Measurements from ENCODE around the gene FRZB.
"Not testable (repeated sequence)": the region's sequence is repeated elsewhere in the genome, so short reads cannot be mapped to it uniquely, and the experiment has no call there.

FRZB gene

GRCh38 chr2:182890773-182891378, 24.4 kb upstream of the FRZB start:
- no peak overlapping the region for H3K27ac ChIP-seq (ENCODE audit: low read depth, low read length)
- H3K9ac ChIP-seq (ENCODE audit: low read depth, low read length), result no peak overlapping the region
- no peaks in the 10 kb centered on the region for H3K27me3 ChIP-seq (ENCODE audit: insufficient read depth, low read length)
- H3K4me1 ChIP-seq (ENCODE audit: insufficient read depth, low read length), result no peaks in the 10 kb centered on the region
- no peaks in the 10 kb centered on the region for H3K36me3 ChIP-seq (ENCODE audit: insufficient read depth, low read length)
- H3K9me3 ChIP-seq (ENCODE audit: insufficient read depth, low read depth, low read length), result 0 out of 2 replicates have a peak, but pooled peaks cover 3% of the 10 kb centered on the region
- H3K4me3 ChIP-seq (ENCODE audit: low read length), result no peak overlapping the region
- WGBS, result 87% methylated on average over 2 of the region's 3 CpGs

- Histone ChIP-seq H3K4me3 (ENCODE audit: low read length) (no peak overlapping the region), H3K9ac (ENCODE audit: low read depth, low read length) (no peak overlapping the region), H3K27ac (ENCODE audit: low read depth, low read length) (no peak overlapping the region), H3K4me1 (ENCODE audit: insufficient read depth, low read length) (no peaks in the 10 kb centered on the region), H3K36me3 (ENCODE audit: insufficient read depth, low read length) (no peaks in the 10 kb centered on the region), H3K9me3 (ENCODE audit: insufficient read depth, low read depth, low read length) (0 out of 2 replicates have a peak, but pooled peaks cover 3% of the 10 kb centered on the region), H3K27me3 (ENCODE audit: insufficient read depth, low read length) (no peaks in the 10 kb centered on the region)
- 95% methylated on average over 6 of the region's 7 CpGs for WGBS
Measured at GRCh38 chr2:182890305-182890704, 23.9 kb upstream of the FRZB start.

- 92% methylated on average over 2 of the region's 4 CpGs for WGBS
- no peaks in the 10 kb centered on the region for H3K36me3 ChIP-seq (ENCODE audit: insufficient read depth, low read length)
- no peak overlapping the region for H3K27ac ChIP-seq (ENCODE audit: low read depth, low read length)
- H3K4me3 ChIP-seq (ENCODE audit: low read length), result no peak overlapping the region
- H3K9me3 ChIP-seq (ENCODE audit: insufficient read depth, low read depth, low read length), result no peaks in the 10 kb centered on the region
- no peak overlapping the region for H3K9ac ChIP-seq (ENCODE audit: low read depth, low read length)
- no peaks in the 10 kb centered on the region for H3K4me1 ChIP-seq (ENCODE audit: insufficient read depth, low read length)
- no peaks in the 10 kb centered on the region for H3K27me3 ChIP-seq (ENCODE audit: insufficient read depth, low read length)
Measured at GRCh38 chr2:182887753-182888415, 21.4 kb upstream of the FRZB start.

DNA sequence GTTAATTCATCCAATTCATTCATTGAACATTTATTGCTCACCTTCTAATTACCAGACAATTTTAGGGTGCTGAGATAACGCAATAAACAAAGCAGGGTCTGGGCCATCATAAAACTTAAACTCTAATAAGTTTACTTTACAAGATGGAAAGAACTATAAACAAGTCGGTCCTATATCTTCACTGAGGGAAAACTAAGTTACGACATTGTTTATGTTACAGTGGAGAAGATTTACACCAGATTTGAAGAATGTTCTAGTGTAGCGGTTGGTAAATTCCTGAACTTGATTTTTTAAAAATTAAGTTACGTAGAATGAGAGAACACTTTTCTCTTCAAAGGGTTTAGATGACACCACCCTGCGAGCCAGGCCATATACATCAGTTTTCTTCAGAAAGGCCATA, 20.7 kb upstream of the FRZB start:
- Histone ChIP-seq H3K27me3 (ENCODE audit: insufficient read depth, low read length) (no peaks in the 10 kb centered on the region), H3K9me3 (ENCODE audit: insufficient read depth, low read depth, low read length) (no peaks in the 10 kb centered on the region), H3K4me1 (ENCODE audit: insufficient read depth, low read length) (no peaks in the 10 kb centered on the region), H3K4me3 (ENCODE audit: low read length) (no peak overlapping the region), H3K36me3 (ENCODE audit: insufficient read depth, low read length) (no peaks in the 10 kb centered on the region), H3K27ac (ENCODE audit: low read depth, low read length) (no peak overlapping the region), H3K9ac (ENCODE audit: low read depth, low read length) (no peak overlapping the region)
- 97% methylated on average over 5 of the region's 6 CpGs for WGBS

GRCh38 chr2:182885771-182886170, 19.3 kb upstream of the FRZB start:
- H3K9ac ChIP-seq (ENCODE audit: low read depth, low read length), result no peak overlapping the region
- WGBS, result 94% methylated on average over 1 of the region's 1 CpG
- H3K4me1 ChIP-seq (ENCODE audit: insufficient read depth, low read length), result no peaks in the 10 kb centered on the region
- no peak overlapping the region for H3K27ac ChIP-seq (ENCODE audit: low read depth, low read length)
- H3K9me3 ChIP-seq (ENCODE audit: insufficient read depth, low read depth, low read length), result no peaks in the 10 kb centered on the region
- H3K27me3 ChIP-seq (ENCODE audit: insufficient read depth, low read length), result no peaks in the 10 kb centered on the region
- no peaks in the 10 kb centered on the region for H3K36me3 ChIP-seq (ENCODE audit: insufficient read depth, low read length)
- no peak overlapping the region for H3K4me3 ChIP-seq (ENCODE audit: low read length)

- H3K27me3 ChIP-seq (ENCODE audit: insufficient read depth, low read length), result no peaks in the 10 kb centered on the region
- H3K4me1 ChIP-seq (ENCODE audit: insufficient read depth, low read length), result no peaks in the 10 kb centered on the region
- no peak overlapping the region for H3K9ac ChIP-seq (ENCODE audit: low read depth, low read length)
- H3K36me3 ChIP-seq (ENCODE audit: insufficient read depth, low read length), result no peaks in the 10 kb centered on the region
- no peaks in the 10 kb centered on the region for H3K9me3 ChIP-seq (ENCODE audit: insufficient read depth, low read depth, low read length)
- no peak overlapping the region for H3K4me3 ChIP-seq (ENCODE audit: low read length)
- H3K27ac ChIP-seq (ENCODE audit: low read depth, low read length), result no peak overlapping the region
- WGBS, result 93% methylated on average over 2 of the region's 2 CpGs
Measured at GRCh38 chr2:182883451-182883850, 17.0 kb upstream of the FRZB start.

- not testable (repeated sequence) for H3K4me3 ChIP-seq (ENCODE audit: low read length); H3K9ac ChIP-seq (ENCODE audit: low read depth, low read length); H3K36me3 ChIP-seq (ENCODE audit: insufficient read depth, low read length); H3K27ac ChIP-seq (ENCODE audit: low read depth, low read length); H3K27me3 ChIP-seq (ENCODE audit: insufficient read depth, low read length); H3K4me1 ChIP-seq (ENCODE audit: insufficient read depth, low read length); H3K9me3 ChIP-seq (ENCODE audit: insufficient read depth, low read depth, low read length)
- 96% methylated on average over 1 of the region's 1 CpG for WGBS
Measured at GRCh38 chr2:182880100-182880499, 13.7 kb upstream of the FRZB start.

DNA sequence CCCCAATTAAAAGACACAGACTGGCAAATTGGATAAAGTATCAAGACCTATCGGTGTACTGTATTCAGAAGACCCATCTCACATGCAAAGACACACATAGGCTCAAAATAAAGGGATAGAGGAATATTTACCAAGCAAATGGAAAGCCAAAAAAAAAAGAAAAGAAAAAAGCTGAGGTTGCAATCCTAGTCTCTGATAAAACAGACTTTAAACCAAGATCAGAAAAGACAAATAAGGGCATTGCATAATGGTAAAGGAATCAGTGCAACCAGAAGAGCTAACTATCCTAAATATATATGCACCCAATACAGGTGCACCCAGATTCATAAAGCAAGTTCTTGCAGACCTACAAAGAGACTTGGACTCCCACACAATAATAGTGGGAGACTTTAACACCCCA, 10.2 kb upstream of the FRZB start:
- not testable (repeated sequence) for H3K36me3 ChIP-seq (ENCODE audit: insufficient read depth, low read length); H3K9ac ChIP-seq (ENCODE audit: low read depth, low read length); H3K27me3 ChIP-seq (ENCODE audit: insufficient read depth, low read length); H3K4me3 ChIP-seq (ENCODE audit: low read length); H3K27ac ChIP-seq (ENCODE audit: low read depth, low read length); H3K9me3 ChIP-seq (ENCODE audit: insufficient read depth, low read depth, low read length); H3K4me1 ChIP-seq (ENCODE audit: insufficient read depth, low read length)
- WGBS, result no CpG with 5 or more reads among the region's 1 CpG

- no peaks in the 10 kb centered on the region for H3K9me3 ChIP-seq (ENCODE audit: insufficient read depth, low read depth, low read length)
- WGBS, result 3% methylated on average over 1 of the region's 1 CpG
- H3K4me1 ChIP-seq (ENCODE audit: insufficient read depth, low read length), result peaks cover 19% of the 10 kb centered on the region
Measured at GRCh38 chr2:182870227-182870626, 3.8 kb upstream of the FRZB start.

DNA sequence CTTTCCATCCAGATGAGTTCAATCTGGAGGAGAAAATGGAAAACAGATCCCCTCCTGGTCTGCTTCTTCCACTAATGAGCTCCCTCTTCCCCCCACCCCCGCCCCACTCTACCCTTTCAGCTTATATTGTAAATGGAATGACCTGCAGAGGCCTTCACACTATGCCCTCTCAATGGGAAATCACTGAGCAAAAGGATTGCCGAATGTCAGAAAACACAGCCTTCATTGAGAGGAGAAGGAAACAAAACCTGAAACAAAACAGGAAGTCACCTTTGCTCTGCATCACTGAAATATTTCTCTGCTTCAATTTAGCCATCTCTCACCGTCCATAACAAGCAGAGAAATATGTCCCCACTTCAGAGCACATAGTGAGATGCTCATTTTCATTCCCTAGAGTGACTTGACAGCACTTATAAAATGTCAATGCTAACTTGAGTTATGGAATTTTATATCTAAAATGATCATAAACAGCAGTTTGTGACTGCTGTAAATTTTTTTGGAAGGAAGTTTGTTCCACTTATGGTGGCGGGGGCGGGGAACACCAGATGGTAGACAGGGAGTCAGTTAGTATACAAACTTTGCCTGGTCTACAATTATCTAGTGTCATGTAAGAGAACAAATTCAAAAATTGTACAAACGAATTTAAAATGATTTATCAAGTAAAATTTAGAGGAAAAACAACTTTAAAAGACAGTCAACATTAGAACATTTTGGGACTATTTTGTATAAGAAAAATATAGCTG, 1.8 kb upstream of the FRZB start:
- Histone ChIP-seq H3K4me3 (ENCODE audit: low read length) (peak overlapping the region; percentile 80), H3K9me3 (ENCODE audit: insufficient read depth, low read depth, low read length) (no peaks in the 10 kb centered on the region), H3K9ac (ENCODE audit: low read depth, low read length) (no peak overlapping the region), H3K36me3 (ENCODE audit: insufficient read depth, low read length) (no peaks in the 10 kb centered on the region), H3K27me3 (ENCODE audit: insufficient read depth, low read length) (peaks cover 39% of the 10 kb centered on the region), H3K27ac (ENCODE audit: low read depth, low read length) (peak overlapping the region; percentile 43; the same call in 1 of the 2 replicates), H3K4me1 (ENCODE audit: insufficient read depth, low read length) (peaks cover 20% of the 10 kb centered on the region)
- 47% methylated on average over 5 of the region's 6 CpGs for WGBS

More at GRCh38 chr2:182870227-182870626, 3.8 kb upstream of the FRZB start:
- Histone ChIP-seq H3K36me3 (ENCODE audit: insufficient read depth, low read length) (no peaks in the 10 kb centered on the region), H3K4me3 (ENCODE audit: low read length) (no peak overlapping the region), H3K9ac (ENCODE audit: low read depth, low read length) (no peak overlapping the region), H3K27ac (ENCODE audit: low read depth, low read length) (no peak overlapping the region), H3K27me3 (ENCODE audit: insufficient read depth, low read length) (peaks cover 24% of the 10 kb centered on the region)

DNA sequence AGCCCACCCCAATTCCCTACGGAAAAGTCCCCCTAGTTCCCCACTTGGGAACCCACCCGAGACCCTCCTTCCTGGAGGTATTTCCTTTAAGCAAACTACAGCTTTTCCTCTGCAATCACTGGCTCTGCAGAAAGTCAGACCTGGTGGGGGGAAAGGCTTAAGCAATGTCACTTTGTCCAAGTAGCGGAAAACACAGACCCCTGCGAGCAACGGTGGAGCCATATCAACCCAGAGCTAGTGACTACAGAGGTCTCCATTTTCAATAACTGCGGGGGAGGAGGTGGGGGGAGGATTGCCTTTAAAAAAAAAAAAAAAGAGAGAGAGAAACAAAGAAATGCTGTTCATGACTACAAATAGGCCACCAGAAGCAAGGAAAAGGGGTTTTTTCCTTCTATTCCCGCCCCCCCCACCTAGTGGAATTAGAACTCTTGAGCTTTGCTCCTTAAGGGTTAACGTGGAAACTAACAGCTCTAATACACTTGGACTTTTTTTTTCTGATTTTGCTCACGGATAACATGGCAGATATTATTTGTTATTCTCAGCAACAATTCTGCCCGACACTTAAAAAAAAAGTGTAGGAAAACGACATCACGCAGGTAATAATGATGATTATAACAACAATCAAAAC, 1.1 kb upstream of the FRZB start:
- H3K36me3 ChIP-seq (ENCODE audit: insufficient read depth, low read length), result no peaks in the 10 kb centered on the region
- H3K9me3 ChIP-seq (ENCODE audit: insufficient read depth, low read depth, low read length), result no peaks in the 10 kb centered on the region
- peaks cover 39% of the 10 kb centered on the region for H3K27me3 ChIP-seq (ENCODE audit: insufficient read depth, low read length)
- H3K4me3 ChIP-seq (ENCODE audit: low read length), result peak overlapping the region; percentile 80
- H3K27ac ChIP-seq (ENCODE audit: low read depth, low read length), result no peak overlapping the region
- H3K9ac ChIP-seq (ENCODE audit: low read depth, low read length), result peak overlapping the region; percentile 32; the same call in 1 of the 2 replicates
- H3K4me1 ChIP-seq (ENCODE audit: insufficient read depth, low read length), result peaks cover 20% of the 10 kb centered on the region
- 10% methylated on average over 9 of the region's 12 CpGs for WGBS

All from HUES64 (cell line).